GM12874 (cell line): ENCODE measurements around the gene ZSCAN5B.
"Not testable (repeated sequence)": the region's sequence is repeated elsewhere in the genome, so short reads cannot be mapped to it uniquely, and the experiment has no call there.

ENCODE experiments used
- TF ChIP-seq, protein P1 (sequence below): IDR thresholded peaks from 2 replicates; pipeline ENCODE4 v1.5.1; 2011; ENCODE audit warnings: low read depth, mild to moderate bottlenecking, control low read depth, low read length, moderate library complexity; ENCODE audit not compliant: insufficient read depth

The ZSCAN5B gene, protein sequence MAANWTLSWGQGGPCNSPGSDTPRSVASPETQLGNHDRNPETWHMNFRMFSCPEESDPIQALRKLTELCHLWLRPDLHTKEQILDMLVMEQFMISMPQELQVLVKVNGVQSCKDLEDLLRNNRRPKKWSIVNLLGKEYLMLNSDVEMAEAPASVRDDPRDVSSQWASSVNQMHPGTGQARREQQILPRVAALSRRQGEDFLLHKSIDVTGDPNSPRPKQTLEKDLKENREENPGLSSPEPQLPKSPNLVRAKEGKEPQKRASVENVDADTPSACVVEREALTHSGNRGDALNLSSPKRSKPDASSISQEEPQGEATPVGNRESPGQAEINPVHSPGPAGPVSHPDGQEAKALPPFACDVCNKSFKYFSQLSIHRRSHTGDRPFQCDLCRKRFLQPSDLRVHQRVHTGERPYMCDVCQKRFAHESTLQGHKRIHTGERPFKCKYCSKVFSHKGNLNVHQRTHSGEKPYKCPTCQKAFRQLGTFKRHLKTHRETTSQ

GRCh38 chr19:56197646-56198045 lies at the start of gene ZSCAN5B:
ZSCAN5B (minus strand) TSS chr19:56197783; CDS start chr19:56193052, 4,731 bp downstream.
- TF ChIP-seq, protein P1, sequence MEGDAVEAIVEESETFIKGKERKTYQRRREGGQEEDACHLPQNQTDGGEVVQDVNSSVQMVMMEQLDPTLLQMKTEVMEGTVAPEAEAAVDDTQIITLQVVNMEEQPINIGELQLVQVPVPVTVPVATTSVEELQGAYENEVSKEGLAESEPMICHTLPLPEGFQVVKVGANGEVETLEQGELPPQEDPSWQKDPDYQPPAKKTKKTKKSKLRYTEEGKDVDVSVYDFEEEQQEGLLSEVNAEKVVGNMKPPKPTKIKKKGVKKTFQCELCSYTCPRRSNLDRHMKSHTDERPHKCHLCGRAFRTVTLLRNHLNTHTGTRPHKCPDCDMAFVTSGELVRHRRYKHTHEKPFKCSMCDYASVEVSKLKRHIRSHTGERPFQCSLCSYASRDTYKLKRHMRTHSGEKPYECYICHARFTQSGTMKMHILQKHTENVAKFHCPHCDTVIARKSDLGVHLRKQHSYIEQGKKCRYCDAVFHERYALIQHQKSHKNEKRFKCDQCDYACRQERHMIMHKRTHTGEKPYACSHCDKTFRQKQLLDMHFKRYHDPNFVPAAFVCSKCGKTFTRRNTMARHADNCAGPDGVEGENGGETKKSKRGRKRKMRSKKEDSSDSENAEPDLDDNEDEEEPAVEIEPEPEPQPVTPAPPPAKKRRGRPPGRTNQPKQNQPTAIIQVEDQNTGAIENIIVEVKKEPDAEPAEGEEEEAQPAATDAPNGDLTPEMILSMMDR = not testable (repeated sequence)

GRCh38 chr19:56245121-56245740 lies 47.6 kb upstream of the ZSCAN5B start:
- TF ChIP-seq, protein P1 = no peak

DNA sequence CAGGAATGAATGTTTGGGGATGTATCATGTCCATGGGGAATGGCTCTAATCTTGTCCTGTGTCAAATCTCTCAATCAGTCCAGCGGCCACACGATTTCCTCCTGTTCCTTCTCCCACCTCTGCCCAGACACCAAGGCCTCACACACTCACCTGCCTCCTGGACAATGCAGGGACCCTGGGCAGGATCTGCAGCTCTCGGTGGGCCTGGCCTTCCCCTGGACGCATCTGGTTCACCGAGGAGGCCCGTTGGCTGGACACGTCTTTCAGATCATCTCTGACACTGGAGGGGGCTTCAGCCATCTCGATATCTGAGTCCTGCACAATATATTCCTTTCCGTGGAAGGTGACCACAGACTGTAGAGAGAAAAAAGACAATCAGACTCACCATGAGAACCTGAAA lies 25.9 kb upstream of the ZSCAN5B start:
- TF ChIP-seq, protein P1 = no peak

GRCh38 chr19:56222901-56223300 lies 25.3 kb upstream of the ZSCAN5B start:
- TF ChIP-seq, protein P1 = no peak

GRCh38 chr19:56221851-56222250 lies 24.3 kb upstream of the ZSCAN5B start:
- TF ChIP-seq, protein P1 = no peak

GRCh38 chr19:56218961-56219360 lies 21.4 kb upstream of the ZSCAN5B start:
- TF ChIP-seq, protein P1 = no peak

- TF ChIP-seq, protein P1 = no peak
Measured at GRCh38 chr19:56217039-56217949, 19.7 kb upstream of the ZSCAN5B start.
